Activated CD8-positive, alpha-beta memory T cell treated with anti-CD3 and anti-CD28 coated beads for 36 hours (primary cell): Measurements from ENCODE around the gene PCDH1. TPM values are rescaled to one million over a fixed set of nuclear protein-coding genes. Genes with fewer than 3 reads are reported as not detected.

Experiments used
- CTCF ChIA-PET: fragments of 350-600 bp; sonication (Branson Sonifier 250); formaldehyde crosslinking; loops from one replicate; lab custom pipeline; 2021; ENCODE audit warnings: antibody characterized with exemption; lab: Charles Lee
- POLR2A ChIA-PET: fragments of 350-600 bp; sonication (Branson Sonifier 250); formaldehyde crosslinking; loops from one replicate; lab custom pipeline; 2021; ENCODE audit warnings: antibody characterized with exemption; lab: Charles Lee
- total RNA-seq, 2 experiments: library from RNA; stranded (reverse); gene quantifications; one replicate each; pipeline ENCODE4 v1.2.3, GENCODE V29; 2021

Gene PCDH1
- total RNA-seq, 2 experiments from 2014 or later: not detected

- CTCF ChIA-PET: no interaction called here
- POLR2A ChIA-PET: no interaction called here
These were observed 12.8 kb downstream of the PCDH1 start for GRCh38 chr5:141865406-141865805.

- POLR2A ChIA-PET: no interaction called here
- CTCF ChIA-PET: interaction anchor here (0.7 kb wide), 1 partner anchor 172 kb away, joined by 3 read pairs; no protein-coding TSS in a partner anchor
These were observed 13.5 kb downstream of the PCDH1 start for GRCh38 chr5:141864371-141865370.

GRCh38 chr5:141863569-141864178 is 14.5 kb downstream of the PCDH1 start:
- ChIA-PET CTCF (interaction anchor here (0.7 kb wide), 1 partner anchor 171 kb away, joined by 3 read pairs; no protein-coding TSS in a partner anchor), POLR2A (no interaction called here)

GRCh38 chr5:141862936-141863543 is 15.2 kb downstream of the PCDH1 start:
- CTCF ChIA-PET: no interaction called here

GRCh38 chr5:141861194-141861593 is 17.0 kb downstream of the PCDH1 start:
- ChIA-PET POLR2A (no interaction called here), CTCF (no interaction called here)

More at GRCh38 chr5:141862936-141863543, 15.2 kb downstream of the PCDH1 start:
- POLR2A ChIA-PET: no interaction called here

GRCh38 chr5:141858079-141858765 is 20.0 kb downstream of the PCDH1 start:
- POLR2A ChIA-PET: no interaction called here
- CTCF ChIA-PET: no interaction called here

- POLR2A ChIA-PET: no interaction called here
- CTCF ChIA-PET: no interaction called here
These were observed 21.0 kb downstream of the PCDH1 start for GRCh38 chr5:141857226-141857625.

- ChIA-PET CTCF (no interaction called here), POLR2A (no interaction called here)
These were observed 22.0 kb downstream of the PCDH1 start for GRCh38 chr5:141856037-141856790.

GRCh38 chr5:141855265-141856036 is 22.8 kb downstream of the PCDH1 start:
- ChIA-PET CTCF (no interaction called here), POLR2A (no interaction called here)

- ChIA-PET POLR2A (no interaction called here), CTCF (no interaction called here)
These were observed 24.1 kb downstream of the PCDH1 start for GRCh38 chr5:141853895-141854626.

GRCh38 chr5:141852448-141852847 is 25.8 kb downstream of the PCDH1 start:
- ChIA-PET CTCF (no interaction called here), POLR2A (no interaction called here)

GRCh38 chr5:141851195-141851874 is 26.9 kb downstream of the PCDH1 start:
- ChIA-PET CTCF (no interaction called here), POLR2A (no interaction called here)

GRCh38 chr5:141850786-141851185 is 27.4 kb downstream of the PCDH1 start:
- ChIA-PET POLR2A (interaction anchor here (1.2 to 1.6 kb wide), 2 partner anchors 27 to 28 kb away, joined by 3 to 5 read pairs; partner anchors contain the start of gene PCDH1), CTCF (no interaction called here)

- ChIA-PET CTCF (interaction anchor here (0.9 kb wide), 1 partner anchor 158 kb away, joined by 3 read pairs; no protein-coding TSS in a partner anchor), POLR2A (interaction anchor here (1.2 to 1.6 kb wide), 2 partner anchors 28 kb away, joined by 3 to 5 read pairs; partner anchors contain the start of gene PCDH1)
These were observed 27.9 kb downstream of the PCDH1 start for GRCh38 chr5:141850244-141850768.

GRCh38 chr5:141849415-141850243 is 28.6 kb downstream of the PCDH1 start:
- POLR2A ChIA-PET: interaction anchor here (0.5 to 1.6 kb wide), 3 partner anchors 27 to 41 kb away, joined by 3 to 5 read pairs (median 3); partner anchors contain the start of gene PCDH1
- CTCF ChIA-PET: interaction anchor here (0.6 to 1.0 kb wide), 3 partner anchors 29 to 158 kb away, joined by 3 read pairs; no protein-coding TSS in a partner anchor
